ENCODE results near the gene UBE2G1.

- TF ChIP-seq CTCF (IDR thresholded peaks at IDR 0.05) (no peak), POLR2A (IDR thresholded peaks at IDR 0.05) (no peak)
These were observed 56.0 kb downstream of the UBE2G1 start for GRCh38 chr17:4310354-4311060.
